Lower leg skin (tissue), 3 donors: ENCODE results near the gene XRRA1.
"Not testable (repeated sequence)": the region's sequence is repeated elsewhere in the genome, so short reads cannot be mapped to it uniquely, and the experiment has no call there.

Experiments
- CTCF ChIP-seq, 3 donors: fragments of 450-650 bp; IDR thresholded peaks; one replicate each; pipeline ENCODE4 v1.5.1; 2016; ENCODE audit warnings: antibody characterized with exemption in 3 of 3, mild to moderate bottlenecking in 3 of 3, moderate library complexity in 2 of 3
- POLR2A ChIP-seq, 2 donors: fragments of 450-650 bp; IDR thresholded peaks; one replicate each; pipeline ENCODE4 v1.6.1; 2016 to 2017; ENCODE audit warnings: antibody characterized with exemption in 2 of 2, mild to moderate bottlenecking in 1 of 2, moderate library complexity in 1 of 2

- TF ChIP-seq CTCF, POLR2A (IDR thresholded peaks at IDR 0.05): not testable (repeated sequence)
Measured at GRCh38 chr11:74960128-74960527, 11.2 kb upstream of the XRRA1 start.
